SK-N-SH (cell line): ENCODE data around the gene FAM3C.

Experiments
- EZH2phosphoT487 ChIP-seq: fragments of 200-600 bp; sonication (generic); IDR thresholded peaks from 2 replicates; pipeline ENCODE4 v1.6.1; 2017; ENCODE audit warnings: low read depth, mixed run types, mild to moderate bottlenecking, antibody characterized with exemption, moderate library complexity, borderline replicate concordance
- TF ChIP-seq, protein P1 (sequence below): fragments of 200-600 bp; sonication (generic); IDR thresholded peaks from 2 replicates; pipeline ENCODE4 v1.6.1; 2017; ENCODE audit warnings: antibody characterized with exemption, mild to moderate bottlenecking, moderate library complexity

- TF ChIP-seq EZH2phosphoT487 = no peak
- TF ChIP-seq, protein P1, sequence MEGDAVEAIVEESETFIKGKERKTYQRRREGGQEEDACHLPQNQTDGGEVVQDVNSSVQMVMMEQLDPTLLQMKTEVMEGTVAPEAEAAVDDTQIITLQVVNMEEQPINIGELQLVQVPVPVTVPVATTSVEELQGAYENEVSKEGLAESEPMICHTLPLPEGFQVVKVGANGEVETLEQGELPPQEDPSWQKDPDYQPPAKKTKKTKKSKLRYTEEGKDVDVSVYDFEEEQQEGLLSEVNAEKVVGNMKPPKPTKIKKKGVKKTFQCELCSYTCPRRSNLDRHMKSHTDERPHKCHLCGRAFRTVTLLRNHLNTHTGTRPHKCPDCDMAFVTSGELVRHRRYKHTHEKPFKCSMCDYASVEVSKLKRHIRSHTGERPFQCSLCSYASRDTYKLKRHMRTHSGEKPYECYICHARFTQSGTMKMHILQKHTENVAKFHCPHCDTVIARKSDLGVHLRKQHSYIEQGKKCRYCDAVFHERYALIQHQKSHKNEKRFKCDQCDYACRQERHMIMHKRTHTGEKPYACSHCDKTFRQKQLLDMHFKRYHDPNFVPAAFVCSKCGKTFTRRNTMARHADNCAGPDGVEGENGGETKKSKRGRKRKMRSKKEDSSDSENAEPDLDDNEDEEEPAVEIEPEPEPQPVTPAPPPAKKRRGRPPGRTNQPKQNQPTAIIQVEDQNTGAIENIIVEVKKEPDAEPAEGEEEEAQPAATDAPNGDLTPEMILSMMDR = no peak
Measured at GRCh38 chr7:121336579-121336978, 59.5 kb downstream of the FAM3C start.
